Mammary epithelial cell (primary cell): ENCODE measurements around the gene MARK3.

Experiments used
- EZH2 ChIP-seq: IDR thresholded peaks from 2 replicates; pipeline ENCODE4 v1.6.1; 2012; ENCODE audit warnings: low read length, inconsistent platforms, borderline replicate concordance
- TF ChIP-seq, protein P1 (sequence below), 2 donors: IDR thresholded peaks in 1 of 2; conservative IDR thresholded peaks in 1 of 2; 2 replicates each; pipeline ENCODE4 v1.5.1; 2011 to 2012; ENCODE audit warnings: inconsistent platforms in 2 of 2, low read length in 2 of 2, mild to moderate bottlenecking in 2 of 2, control low read depth in 1 of 2, low read depth in 1 of 2; ENCODE audit not compliant: insufficient read depth in 1 of 2; ENCODE audit errors: extremely low read depth in 1 of 2

DNA sequence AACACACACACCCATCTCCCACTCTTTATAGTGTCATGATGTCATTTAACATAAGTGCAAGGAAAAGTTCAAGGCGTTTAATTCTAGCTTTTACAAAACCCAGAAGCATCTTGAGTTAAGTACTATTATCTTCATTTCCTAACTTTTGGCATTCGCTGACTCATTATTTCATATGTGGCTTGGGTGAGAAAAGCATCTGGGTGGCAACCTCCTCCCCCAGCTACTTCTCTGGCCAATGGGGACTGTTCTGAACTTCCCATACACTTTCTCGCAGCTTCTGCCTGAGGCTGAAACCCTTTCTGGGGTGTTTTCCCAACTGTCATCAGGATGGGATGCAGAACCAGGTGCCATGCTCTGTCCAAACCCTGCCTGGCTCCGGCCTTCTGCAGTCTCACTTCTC lies 2.8 kb upstream of the MARK3 start:
- TF ChIP-seq, protein P1, sequence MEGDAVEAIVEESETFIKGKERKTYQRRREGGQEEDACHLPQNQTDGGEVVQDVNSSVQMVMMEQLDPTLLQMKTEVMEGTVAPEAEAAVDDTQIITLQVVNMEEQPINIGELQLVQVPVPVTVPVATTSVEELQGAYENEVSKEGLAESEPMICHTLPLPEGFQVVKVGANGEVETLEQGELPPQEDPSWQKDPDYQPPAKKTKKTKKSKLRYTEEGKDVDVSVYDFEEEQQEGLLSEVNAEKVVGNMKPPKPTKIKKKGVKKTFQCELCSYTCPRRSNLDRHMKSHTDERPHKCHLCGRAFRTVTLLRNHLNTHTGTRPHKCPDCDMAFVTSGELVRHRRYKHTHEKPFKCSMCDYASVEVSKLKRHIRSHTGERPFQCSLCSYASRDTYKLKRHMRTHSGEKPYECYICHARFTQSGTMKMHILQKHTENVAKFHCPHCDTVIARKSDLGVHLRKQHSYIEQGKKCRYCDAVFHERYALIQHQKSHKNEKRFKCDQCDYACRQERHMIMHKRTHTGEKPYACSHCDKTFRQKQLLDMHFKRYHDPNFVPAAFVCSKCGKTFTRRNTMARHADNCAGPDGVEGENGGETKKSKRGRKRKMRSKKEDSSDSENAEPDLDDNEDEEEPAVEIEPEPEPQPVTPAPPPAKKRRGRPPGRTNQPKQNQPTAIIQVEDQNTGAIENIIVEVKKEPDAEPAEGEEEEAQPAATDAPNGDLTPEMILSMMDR (conservative IDR thresholded peaks at IDR 0.05 in 1 of 2, IDR thresholded peaks at IDR 0.05 in 1 of 2; ENCODE audit: extremely low read depth in 1 of 2, insufficient read depth in 1 of 2, low read depth in 1 of 2, low read length in 2 of 2) = no peak
- no peak for TF ChIP-seq EZH2
